IPS-NIHi7 (cell line): ENCODE data around the gene SLC22A7.
"Not testable (repeated sequence)": the region's sequence is repeated elsewhere in the genome, so short reads cannot be mapped to it uniquely, and the experiment has no call there.

ENCODE experiments used
- DNase-seq: peaks from one replicate; pipeline ENCODE4 v3.0.0; 2012; ENCODE audit warnings: mixed read lengths; ENCODE audit errors: extremely low spot score

The SLC22A7 gene

DNA sequence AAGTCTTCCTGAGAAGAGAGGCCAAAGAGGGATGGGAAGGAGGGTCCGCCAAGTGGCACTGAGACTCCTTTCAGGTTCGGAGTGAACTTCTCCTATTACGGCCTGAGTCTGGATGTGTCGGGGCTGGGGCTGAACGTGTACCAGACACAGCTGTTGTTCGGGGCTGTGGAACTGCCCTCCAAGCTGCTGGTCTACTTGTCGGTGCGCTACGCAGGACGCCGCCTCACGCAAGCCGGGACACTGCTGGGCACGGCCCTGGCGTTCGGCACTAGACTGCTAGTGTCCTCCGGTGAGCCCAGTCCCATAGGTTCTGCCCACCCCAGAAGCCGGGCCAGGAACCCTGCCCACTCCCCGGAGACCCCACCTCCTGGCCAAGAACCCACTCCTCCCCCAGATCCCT, 4.1 kb downstream of the SLC22A7 start:
- no peak for DNase-seq

DNA sequence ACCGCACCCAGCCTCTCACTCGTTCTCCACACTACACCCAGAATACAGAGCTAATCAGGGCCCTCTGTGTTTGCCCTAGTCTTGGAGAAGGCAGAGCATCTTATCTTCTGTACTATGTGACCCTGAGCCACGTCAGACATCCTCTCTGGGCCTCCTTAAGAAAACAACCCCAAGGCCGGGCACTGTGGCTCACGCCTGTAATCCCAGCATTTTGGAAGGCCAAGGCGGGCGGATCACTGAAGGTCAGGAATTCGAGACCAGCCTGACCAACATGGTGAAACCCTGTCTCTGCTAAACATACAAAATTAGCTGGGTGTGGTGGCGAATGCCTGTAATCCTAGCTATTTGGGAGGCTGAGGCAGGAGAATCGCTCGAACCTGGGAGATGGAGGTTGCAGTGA, 4.9 kb downstream of the SLC22A7 start:
- DNase-seq = not testable (repeated sequence)

DNA sequence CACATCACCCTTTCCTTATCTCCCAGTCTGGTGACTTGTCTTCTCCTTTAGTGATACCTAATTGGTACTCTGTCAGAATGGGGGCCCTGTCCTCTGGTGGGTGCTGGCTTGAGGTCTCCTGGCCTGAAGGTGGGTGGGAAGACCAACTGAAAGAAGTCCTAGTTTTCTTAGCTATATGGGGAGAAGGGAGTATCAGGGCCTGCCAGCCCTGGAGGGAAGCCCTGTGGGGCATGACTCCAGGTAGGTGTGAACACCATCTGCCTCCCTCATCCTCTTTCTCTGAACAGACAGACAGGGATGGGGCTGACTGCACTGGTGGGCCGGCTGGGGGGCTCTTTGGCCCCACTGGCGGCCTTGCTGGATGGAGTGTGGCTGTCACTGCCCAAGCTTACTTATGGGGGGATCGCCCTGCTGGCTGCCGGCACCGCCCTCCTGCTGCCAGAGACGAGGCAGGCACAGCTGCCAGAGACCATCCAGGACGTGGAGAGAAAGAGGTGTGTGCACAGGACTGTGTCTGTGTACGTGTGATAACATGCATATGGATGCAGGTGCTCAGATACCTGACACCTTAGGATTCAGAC, 5.8 kb downstream of the SLC22A7 start:
- no peak for DNase-seq

DNA sequence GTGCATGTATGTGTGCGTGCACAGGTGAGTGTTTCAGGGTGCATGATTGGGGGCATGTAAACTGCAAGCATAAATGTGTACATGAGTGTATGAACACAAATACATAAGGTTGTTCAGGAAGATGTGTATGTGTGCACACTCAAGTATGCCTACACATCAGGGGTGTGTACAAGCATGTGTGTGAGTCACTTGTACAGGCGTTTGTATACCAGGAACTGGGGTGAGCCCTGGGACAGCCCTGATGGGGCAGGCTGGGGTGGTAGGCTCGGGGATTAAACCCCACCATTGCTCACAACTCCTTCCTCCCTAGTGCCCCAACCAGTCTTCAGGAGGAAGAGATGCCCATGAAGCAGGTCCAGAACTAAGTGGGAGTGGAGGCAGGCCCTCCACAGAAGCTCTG, 6.3 kb downstream of the SLC22A7 start:
- DNase-seq = no peak

DNA sequence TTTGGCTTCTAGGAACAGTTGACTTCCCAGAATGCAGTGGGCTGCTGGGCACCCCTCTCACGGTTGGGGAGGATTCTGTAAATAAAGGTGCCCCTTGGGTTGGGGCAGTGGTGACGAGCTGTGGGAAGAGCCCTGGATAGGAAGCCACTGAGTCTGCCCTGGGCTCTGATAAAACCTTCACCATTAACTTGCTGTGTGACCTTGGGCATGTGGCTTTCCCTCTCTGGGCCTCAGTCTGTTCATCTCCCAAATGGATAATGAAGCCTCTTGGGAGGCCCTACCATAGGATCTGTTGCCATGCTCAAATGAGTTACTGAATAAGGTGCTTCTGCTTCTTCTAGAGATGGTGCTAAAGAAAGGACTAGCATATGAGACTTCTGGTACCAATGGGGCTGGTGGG, 6.8 kb downstream of the SLC22A7 start:
- DNase-seq = no peak

DNA sequence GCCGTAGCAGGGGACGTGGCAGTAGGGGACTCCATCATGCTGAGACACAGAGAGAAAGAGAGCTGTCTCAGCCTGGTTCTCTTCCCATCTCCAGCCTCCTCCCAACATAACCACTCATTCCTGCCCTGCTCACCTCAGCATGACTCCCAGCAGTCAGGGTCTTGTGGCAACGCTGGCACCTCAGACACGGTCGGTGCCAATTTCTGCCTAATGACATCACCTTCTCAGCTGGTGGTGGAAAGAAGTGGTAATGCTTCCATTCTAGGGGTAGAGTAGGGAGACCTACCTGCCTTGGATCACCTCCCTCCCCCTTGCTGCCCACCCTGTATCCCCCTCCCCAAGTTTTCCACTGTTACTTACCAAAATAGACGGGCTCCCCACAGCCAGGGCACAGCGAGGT, 8.0 kb downstream of the SLC22A7 start:
- DNase-seq = no peak

DNA sequence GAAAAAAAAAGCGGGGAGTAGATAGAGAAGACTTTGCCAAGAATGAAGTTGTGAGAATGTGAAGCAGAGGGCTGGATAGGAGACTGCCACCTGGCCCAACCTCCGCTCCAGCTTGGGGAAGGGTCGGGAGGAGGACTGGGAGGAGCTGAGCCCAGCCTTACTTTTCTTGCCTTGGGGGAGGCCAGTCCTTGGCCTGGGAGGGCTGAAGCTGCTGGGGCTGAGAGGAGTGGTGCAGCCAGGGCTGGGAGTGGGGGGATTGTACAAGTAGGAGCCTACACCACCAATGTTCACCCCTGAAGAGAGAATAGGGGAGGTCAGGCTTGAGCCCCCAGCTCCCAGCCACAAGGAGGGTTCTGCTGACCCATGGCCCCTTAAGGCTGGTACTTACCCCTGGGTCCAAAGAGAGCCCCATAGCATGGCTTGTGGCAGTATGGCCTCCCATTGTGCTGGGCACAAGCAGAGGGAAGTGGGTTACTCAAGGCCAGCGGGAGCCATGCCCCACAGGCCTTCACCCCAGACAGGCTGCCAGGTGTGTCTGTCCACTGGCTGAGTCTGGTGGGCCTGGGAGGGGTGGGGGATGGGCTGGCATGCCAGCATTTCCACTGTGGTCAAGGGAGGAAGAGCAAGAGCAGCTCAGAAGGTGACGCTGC, 9.5 kb downstream of the SLC22A7 start:
- no peak for DNase-seq

DNA sequence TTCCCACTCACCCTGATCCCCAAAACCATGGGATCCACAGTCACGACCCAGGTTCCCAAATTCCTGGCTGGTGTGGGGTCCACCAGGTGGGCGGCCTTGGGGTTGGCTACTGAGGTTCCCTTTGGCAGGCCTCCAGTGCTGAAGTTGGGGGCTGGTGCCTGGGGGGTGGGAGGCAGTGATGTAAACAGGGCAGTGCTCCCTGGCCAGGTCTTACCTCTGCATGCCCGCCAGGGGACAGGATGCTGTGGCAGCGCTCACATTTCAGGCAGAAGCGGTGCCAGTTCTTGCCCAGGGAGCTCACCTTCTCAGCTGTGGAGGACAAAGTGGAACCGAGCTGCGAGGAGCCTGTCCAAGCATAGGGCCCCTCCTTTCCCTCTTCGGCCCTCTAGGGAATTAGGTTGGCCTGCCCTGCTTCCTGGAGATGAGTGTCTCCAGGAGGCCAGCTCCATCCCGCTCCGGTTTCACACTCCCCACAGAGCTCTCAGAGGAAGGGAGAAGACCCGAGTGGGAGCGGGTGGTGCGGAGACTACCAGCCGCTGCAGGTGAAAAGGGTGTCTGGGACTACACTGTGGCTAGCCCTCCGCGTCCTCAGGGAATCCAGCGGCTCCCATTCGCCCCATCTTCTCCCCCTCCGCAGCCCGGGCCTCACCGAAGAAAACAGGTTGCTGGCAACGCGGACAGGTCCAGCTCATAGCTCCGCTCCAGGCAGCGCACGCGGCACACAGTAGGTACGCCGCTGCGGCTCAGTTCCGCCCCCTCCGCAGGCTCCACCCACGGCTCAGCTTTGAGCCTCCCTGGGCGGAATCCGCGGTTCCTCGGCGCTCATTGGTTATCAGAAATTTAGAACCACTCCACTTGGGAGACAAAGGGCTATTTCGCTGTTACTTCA, 10.3 kb downstream of the SLC22A7 start, which contains the start of gene CRIP3:
Gene CRIP3, minus strand, starts transcription at position 726 of the 889 bp plus-strand sequence. Its CDS starts 34 bp downstream, at position 692.
- peak; percentile 84 for DNase-seq

DNA sequence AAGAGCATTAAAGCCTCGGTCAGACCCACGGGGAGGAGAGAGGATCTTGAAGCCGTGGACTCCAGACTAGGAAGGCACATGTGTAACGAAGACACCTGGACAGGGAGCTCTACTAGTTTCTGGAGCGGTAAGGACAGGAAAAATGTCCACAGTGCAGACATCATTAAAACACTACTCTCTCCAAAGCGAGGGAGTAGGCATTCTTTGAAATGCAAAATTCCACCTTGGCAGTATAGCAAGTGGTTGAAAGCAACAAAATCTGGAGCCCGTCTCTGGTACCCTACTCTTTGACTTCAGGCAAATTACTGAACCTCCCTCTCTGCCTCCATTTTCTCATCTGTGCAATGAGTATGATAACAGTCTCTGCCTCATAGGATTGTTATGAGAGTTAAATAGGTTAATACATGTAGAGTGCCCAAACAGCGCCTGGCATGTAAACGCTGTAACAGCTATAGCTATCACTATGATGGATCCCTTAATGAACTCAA, 11.0 kb downstream of the SLC22A7 start:
- no peak for DNase-seq

DNA sequence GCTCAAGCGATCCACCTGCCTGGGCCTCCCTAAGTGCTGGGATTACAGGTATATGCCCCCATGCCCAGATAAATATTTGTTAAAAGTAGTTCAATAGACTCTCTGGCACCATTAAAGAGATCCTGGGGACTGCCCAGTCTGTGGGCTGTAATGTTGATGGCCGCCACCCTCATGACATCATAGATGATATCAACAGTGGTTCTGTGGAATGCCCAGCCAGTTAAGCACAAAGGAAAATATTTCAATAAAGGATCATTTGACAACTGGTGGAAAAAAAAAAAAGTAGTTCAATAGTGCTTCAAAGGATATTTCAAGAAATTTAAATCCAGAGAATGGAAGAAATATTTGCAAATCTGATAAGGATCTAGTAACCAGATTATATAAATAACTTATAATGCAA, 12.1 kb downstream of the SLC22A7 start:
- no peak for DNase-seq

DNA sequence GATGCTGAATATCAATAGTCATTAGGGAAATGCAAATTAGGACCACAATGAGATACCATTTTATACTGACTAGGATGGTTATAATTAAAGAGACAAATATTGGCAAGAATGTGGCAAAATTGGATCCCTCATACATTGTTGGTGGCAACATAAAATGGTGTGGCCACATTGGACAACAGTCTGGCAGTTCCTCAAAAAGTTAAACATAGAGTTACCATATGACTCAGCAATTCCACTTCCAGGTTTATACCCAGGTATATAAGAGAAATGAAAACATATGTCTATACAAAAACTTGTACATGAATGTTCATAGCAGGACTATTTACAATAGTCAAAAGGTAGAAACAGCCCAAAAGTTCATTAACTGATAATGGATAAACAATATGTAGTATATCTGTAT, 12.6 kb downstream of the SLC22A7 start:
- no peak for DNase-seq

DNA sequence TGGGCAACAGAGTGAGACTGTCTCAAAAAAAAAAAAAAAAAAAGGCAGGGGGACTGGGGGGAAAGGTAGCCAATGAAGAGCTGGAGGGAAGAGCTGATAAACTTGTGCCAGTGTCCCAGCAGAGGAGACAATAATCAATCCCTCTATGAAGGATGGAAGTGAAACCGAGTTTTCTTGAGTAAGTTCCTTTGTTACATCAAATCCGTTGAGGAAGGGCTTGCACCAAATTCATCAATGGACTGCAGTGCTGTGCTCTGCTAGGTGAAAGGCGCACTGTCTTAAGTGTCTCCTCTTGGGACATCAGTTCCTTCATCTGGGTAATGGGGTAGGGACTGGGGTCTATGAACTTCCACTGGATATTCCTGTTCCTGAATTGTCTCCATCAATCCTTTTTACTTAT, 13.6 kb downstream of the SLC22A7 start:
- DNase-seq = no peak

DNA sequence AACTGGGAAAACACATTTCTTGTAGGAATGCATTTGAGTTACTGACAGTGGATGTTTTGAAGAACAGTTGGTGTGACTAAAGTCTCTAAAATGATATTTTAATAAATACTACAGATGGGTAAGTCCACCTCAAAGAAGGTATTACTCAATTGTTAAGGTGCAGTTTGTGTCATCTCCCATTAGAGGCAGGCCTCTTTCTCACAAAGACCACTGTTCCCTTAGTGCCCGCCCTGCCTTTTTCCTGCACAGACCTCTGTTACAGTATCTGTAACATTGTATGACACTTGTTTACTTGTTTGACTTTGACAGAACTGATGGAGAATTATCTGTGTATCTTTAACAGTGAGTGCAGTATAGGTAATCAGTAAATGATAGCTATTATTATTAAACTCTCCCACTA, 15.8 kb downstream of the SLC22A7 start:
- no peak for DNase-seq

DNA sequence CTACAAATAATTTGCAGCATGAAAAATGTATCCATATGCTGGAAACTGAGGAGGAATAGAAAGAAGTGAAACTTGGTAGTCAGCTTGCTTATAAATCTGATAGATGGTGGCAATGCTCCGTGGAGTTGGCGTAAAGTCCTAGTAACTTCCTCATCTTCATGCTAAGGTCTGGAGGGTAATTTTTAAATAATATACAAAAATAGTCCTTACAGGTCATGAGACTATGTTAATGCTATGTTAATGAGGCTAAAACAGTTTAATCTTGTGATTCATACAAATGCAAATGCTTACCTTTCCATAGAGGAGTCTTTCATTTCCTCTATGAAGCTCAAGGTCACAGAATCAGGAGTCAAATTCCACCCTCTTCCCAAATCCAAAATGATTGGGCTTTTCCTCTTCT, 20.0 kb downstream of the SLC22A7 start:
- DNase-seq = no peak

DNA sequence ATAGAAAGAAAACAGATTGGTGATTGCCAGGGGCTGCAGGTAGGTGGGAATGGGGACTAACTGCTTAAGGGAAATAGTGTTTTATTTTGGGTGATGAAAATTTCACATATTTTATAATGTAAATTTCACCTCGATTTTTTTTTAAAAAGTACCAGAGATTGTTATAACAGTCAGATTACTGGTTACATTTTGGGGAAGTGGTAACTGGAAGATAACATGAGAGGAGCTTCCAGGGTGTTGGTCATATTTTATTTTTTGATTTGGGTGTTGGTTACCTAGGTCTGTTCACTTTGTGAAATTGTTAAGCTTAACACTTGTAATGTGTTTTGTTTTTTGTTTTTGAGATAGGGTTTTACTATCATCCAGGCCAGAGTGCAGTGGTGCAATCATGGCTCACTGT, 27.8 kb downstream of the SLC22A7 start:
- DNase-seq = no peak

DNA sequence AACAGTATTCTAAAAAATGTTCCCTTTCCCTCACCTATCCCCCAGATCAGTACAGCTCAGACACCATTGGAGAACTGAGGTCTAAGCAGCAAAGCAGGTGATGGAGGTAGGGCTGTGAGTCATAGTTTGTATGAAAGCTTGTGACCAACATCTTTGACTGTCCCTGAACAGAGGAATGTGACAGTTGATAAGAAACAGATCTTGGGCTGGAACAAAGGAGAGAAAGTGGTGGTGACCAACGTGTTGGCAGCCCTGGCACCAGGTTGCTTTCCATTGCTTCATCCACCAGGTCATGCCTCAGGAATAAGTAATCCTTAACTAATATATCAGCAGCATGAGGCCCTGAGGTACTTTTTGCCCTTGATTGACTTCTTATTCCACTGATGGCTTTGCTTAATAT, 30.5 kb downstream of the SLC22A7 start:
- DNase-seq = no peak

DNA sequence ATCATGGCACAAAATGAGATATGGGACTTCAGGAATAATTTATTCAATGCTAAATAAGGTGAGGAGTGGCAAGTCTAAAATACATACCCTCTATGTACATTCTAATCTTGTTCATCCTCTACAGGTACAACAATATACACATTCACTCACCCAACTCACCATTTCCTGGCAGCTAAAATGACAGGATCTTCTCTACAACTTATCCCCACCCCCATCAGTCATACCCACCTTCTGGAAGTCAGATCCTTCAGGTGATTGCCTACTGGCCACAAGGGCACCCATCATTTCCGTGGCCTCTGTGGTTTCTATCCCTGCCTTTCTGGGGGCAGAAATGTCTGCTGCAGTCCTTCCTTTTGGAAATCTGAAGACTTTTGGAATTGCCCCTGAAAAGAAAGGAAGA, 33.4 kb downstream of the SLC22A7 start:
- DNase-seq = no peak

DNA sequence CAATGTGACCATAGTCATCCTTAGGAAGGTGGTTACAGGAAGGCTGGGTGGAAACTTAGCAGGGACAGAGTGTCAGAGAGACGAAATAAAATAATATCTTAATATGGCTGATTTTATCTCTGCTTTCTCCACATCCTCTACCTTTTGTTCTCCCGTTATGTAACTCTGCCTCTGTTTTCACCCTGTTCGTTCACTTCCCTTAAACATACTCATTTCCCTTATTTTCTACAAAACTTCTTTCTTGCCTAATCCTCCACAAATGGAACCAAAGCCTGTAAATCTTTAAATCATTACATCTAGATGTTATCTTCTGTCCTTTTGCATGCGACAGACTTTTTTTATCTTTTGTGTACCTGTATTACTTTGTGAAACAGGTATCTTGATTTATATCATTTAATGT, 33.8 kb downstream of the SLC22A7 start:
- DNase-seq = no peak

DNA sequence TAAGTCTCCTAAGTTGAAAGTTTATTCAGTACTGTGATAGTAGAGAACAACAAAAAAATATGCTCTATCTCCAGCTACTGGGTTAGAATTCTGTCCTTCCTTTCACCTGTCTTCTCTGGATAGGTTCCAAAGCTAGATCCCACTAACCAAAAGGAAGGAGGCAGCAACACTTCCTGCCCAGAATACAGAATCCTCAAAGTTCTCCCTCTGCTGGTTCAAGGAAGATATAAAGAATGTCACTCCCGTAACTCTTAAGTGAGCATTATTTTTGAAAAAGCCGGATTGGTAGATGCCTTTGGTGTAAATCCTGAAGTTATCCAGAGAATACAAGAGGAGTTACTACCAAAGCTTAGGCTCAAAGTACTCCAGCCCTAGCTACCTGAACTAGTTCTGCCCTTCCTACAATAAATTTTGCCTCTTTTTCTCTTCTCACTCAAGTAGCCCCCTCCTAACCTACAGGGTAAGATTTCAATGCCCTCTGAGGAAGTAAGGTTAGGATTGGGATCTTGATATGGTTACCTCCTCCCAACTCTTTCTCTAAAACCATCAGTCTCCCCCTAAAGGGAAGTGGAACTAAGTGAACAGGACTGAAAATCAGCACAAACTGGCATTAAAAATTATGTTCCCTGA, 36.5 kb downstream of the SLC22A7 start:
- DNase-seq = peak; percentile 70

DNA sequence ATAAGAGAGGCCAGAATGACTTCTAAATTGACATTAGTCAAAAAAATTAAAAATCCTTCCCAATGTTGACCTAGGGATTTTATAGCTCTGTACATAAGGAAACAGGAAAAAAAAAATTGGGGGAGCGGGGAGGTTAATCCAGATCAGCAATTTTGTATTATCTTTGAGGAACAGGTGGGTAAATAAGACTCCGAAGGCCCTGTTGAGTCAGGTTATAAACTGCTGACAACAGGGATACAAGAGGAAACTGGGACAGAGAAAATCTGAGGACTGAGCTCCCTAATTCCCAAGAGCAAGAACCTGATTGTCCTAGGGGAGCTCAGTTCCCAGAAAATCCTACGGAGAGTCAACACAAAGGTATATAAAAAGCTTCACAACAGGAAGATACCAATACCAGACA, 37.4 kb downstream of the SLC22A7 start:
- no peak for DNase-seq

DNA sequence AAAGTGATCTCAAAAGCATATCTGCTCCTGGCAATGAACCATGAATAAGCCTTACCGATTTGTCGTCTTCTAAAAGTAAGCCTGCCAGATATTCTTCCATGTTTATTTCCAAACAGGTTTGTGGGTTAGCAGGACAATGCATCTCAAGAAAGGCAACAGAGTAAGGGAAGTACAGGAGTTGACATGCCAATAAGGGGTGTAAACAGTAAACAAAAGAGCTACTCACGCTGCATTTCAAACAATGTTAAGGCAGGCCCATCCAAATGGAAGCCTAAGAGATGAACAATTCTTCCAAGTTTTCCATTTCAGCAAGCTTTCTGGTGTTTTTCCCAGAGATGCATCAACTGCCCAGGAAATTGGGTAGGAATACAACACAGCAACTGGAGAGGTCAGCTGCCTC, 38.3 kb downstream of the SLC22A7 start:
- DNase-seq = no peak

DNA sequence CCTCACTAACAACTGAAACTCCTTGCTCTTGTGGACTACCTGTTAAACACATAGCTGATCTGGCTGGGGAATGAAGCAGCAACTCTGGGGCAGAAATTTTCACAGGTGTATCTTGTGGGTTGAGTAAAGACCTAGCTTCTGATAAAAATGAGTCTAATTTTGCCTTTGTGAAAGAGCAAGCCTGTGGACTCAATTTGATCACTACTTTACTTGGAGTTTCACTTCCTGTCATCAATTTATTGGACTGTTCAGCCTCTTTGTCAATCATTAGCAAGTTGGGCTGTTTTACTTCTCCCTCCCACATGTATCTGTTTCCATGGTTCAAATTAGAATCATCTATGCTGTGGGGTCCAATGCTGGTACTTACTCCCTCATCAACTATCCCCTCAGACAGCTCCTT, 40.2 kb downstream of the SLC22A7 start:
- no peak for DNase-seq
